HG03280 (cell line): Measurements from ENCODE around the gene TRMT1.
A peak's percentile ranks its signal among the peaks of the same experiment; 100 is the strongest.
"Not testable (repeated sequence)": the region's sequence is repeated elsewhere in the genome, so short reads cannot be mapped to it uniquely, and the experiment has no call there.

Experiments used
- ATAC-seq: cut with Tn5 transposase; IDR thresholded peaks from one replicate; pipeline ENCODE4 v1.9.1; 2021; ENCODE audit warnings: mild to moderate bottlenecking, moderate library complexity; ENCODE audit not compliant: unreplicated experiment

Gene TRMT1

DNA sequence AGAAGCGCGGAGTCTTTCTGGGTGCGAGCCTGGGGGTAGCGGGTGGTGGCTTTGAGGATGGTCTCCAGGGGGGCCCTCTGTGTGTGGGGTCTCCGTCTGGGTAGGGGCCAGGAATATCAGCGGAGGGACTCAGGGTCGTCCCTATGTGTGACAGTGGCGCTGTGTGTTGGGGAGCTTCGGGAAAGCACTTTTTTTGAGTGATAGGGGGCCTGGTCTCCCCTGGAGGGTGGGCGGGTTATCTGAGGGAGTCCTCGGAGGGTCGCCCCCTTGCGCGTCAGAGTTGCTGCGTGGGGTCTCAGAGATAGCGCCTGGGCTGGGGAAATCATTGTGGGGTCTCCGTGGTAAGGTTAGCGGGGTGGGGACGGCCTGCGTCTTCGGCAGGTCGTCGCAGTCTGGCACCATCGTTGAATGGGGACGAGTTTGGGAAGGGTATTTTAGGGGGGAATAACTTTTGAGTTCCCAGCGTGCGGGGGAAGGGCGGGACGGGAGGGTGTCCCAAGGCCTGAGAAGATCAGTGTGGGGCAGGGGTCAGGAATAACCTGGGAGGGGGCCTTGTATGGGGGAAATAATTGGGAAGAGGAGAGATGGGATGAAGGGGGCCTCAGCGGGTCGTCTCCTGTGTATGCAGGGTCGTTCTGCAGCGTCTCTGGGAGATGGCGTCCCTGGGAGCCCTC is 34.5 kb upstream of the TRMT1 start:
- ATAC-seq = no peak

DNA sequence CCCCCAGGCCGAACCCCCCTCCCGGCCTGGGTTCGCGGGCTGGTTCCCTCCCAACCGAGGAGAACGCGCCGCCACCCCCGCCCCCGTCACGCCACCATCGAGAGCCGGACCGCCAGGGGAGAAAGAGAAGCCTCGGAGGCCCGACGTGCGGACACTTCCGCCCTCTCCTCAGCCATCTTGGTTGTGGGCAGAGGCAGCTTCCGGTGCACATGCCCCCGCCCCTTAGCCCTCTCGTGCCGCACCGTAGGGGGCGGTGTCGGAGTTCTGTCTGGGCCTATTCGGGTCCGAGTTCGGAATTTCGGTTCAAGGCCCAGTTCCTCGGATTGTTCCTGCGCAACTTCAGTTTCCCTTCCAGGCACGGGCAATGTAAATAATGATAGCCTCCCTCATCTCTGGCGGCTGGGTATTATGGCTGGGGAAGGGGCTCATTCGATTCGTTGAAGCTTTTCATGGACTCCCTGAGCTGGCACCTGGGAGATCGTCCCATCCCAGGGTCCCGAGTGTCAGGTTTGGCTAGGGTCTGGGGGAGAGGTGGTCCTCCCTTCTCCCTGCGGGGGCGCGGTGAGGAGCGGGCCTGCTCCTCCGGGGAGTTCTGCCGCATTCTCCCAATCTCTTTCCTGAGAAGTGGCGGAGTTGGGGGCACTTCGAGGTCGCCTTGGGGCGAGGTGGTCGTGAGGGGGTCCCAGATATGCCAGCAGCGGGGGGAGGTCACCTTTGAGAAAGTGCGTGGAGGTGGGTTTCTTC is 33.8 kb upstream of the TRMT1 start, which contains the start of the genes IER2 and STX10:
Gene IER2, plus strand, starts transcription at position 225 of the 744 bp plus-strand sequence. CDS start 2,776 bp downstream, outside the sequence.
Gene STX10, minus strand, starts transcription at position 189 of the 744 bp plus-strand sequence. CDS start 202 bp downstream, outside the sequence.
- peak; percentile 49 for ATAC-seq

DNA sequence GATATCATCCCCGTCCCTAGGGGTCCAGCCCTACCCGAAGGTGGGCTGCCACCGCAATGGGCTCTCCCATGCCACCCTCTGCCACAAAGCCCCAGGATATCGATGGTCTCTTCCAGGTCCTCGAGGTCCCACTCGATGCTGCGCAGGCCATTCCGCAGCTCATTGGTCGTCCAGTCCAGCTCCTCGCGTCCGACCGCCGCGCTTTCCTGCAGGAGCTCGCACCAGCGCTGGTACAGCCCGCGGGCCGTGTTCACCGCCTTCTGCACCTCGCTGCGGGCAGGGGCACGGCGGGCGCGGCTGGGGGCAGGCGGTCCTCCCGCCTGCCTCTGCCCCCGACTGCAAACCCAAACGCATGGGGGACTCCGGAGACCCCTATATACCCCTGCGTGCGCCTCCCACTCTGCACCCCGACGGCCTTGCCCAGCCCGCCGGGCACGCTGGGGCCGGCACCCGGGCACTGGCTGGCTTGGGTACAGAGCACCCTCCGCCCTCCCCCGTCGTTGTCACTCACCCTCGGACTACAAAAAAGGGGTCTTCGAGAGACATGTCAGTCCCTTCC is 33.2 kb upstream of the TRMT1 start:
- ATAC-seq = no peak

DNA sequence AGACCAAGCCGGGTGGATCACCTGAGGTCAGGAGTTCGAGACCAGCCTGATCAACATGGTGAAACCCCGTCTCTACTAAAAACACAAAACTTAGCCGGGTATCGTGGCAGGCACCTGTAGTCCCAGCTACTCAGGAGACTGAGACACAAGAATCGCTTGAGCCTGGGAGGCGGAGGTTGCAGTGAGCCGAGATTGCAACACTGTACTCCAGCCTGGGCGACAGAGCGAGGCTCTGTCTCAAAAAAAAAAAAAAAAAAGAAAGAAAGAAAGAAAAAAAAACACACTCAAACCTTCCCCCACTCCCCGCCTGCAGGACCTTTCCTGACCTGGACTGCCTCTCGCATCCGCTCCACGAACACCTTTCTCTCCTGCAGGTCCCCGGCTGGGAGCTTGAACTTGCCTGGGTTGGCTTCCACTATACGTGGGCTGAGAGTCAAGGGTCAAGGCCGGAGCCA is 32.7 kb upstream of the TRMT1 start:
- ATAC-seq = not testable (repeated sequence)

DNA sequence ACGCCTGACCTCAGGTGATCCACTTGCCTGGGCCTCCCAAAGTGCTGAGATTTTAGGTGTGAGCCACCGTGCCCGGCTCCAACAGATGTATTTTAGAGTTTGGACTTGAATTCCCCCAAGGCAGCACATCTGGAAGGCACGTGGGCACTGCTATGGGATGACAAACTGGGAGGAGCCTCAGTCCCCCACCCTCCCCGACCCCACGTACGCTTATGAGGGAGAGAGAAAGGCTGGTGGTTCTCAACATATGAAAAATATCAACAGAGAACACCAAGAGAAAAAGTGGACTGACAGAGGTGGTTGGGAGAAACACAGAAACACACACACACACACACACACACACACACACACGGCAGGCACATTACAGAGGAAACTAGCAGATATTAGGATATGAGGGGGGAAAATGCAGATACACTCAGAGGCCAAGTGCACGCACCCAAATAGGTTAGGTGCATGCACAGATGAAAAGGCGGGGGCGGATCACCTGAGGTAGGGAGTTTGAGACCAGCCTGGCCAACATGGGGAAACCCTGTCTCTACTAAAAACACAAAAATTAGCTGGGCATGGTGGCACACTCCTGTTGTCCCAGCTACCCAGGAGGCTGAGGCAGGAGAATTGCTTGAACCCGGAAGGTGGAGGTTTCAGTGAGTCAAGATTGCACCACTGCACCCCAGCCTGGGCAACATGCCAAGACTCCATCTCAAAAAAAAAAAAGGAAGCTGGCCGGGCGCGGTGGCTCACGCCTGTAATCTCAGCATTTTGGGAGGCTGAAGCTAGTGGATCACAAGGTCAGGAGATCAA is 30.4 kb upstream of the TRMT1 start:
- no peak for ATAC-seq

DNA sequence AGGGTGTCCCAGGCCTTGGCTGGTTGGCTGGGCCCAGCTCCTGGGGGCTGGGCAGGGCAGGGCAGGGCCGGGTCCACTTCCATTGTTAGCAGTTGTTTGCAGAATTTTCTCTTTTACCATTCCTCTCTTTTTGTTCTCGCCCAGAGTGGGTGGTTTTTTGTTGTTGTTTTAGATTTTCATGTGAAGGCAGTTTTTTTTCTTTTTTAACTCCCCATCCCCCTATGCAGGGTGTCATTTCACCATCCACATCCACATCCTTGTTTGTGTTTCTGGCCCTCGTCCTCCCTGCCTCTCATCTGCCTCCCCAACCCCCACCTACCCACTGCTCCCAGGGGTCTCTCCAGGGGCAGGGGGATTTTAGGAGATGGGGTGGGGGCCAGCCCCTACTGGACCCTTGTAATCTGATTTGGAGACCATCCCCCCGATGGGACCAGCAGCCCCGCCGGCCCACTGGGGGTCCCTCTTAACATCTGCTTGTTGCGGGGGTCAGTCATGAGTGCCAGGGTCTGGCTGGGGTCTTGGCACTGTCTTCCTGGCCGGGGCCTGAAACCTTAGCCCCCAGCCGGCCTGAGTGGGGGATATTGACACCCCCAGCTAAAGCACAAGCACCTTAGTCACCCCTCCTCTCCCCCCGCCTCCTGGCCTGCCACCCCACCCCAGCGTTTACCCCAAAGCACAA is 23.2 kb upstream of the TRMT1 start:
- ATAC-seq = no peak

DNA sequence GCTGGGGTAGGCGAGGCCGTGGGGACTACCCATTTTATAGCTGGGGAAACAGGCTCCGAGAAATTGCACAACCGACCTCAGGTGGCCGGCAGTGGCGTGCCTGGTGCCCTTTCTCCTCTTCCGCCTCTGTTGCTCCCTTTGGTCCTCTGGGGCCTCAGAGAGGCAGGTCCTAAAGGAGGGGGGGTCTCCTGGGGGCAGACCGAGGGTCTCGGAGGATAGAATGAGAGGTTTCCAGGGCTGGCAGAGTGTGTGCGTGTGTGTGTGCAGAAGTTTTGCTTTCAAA is 22.3 kb upstream of the TRMT1 start:
- ATAC-seq = no peak

DNA sequence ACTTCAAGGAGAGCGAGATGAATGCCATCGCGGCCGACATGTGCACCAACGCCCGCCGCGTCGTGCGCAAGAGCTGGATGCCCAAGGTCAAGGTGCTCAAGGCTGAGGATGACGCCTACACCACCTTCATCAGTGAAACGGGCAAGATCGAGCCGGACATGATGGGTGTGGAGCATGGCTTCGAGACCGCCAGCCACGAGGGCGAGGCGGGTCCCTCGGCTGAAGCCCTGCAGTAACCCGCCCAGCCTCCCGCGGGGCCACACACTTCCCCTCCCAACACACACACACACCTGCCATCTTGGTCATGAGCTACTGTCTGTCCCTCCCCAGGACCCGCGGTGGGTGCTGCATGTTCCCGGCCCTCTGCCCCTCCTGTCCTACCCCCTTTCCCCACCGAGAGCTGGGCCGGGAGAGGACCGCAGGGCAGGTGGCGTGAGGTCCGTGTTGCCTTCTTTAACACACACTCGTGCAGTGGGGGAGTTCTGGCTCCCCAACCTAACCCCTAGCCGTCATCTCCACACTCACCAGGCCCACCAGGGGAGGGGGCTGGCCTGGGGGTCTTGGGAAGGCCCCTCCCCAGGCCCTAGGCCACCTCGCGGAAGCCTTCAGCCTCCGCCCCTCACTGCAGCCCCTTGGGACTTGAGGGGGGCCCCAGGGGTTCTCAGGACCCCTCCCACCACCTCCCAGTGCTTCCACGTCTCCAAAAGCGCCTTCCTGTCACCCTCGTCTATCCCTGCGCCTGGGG is 21.8 kb upstream of the TRMT1 start:
- ATAC-seq = no peak

DNA sequence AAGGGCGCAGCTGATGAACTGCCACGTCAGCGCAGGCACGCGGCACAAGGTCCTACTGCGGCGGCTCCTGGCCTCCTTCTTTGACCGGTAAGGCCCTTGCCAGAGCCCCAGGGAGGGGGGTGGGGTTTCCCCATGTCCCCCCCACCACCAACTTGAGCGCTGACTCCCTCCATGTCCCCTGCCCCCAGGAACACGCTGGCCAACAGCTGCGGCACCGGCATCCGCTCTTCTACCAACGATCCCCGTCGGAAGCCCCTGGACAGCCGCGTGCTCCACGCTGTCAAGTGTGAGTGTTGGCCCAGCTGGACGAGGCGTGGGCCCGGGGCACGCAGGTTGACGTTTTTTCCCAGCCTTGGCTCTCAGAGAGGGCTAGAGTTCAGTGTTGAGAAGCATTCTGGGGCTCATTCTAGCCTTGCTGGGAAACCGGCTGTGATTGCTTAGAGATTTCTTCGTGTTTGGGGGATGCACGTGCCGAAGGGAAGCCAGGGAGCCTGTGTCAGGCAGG is 20.8 kb upstream of the TRMT1 start:
- ATAC-seq = no peak

DNA sequence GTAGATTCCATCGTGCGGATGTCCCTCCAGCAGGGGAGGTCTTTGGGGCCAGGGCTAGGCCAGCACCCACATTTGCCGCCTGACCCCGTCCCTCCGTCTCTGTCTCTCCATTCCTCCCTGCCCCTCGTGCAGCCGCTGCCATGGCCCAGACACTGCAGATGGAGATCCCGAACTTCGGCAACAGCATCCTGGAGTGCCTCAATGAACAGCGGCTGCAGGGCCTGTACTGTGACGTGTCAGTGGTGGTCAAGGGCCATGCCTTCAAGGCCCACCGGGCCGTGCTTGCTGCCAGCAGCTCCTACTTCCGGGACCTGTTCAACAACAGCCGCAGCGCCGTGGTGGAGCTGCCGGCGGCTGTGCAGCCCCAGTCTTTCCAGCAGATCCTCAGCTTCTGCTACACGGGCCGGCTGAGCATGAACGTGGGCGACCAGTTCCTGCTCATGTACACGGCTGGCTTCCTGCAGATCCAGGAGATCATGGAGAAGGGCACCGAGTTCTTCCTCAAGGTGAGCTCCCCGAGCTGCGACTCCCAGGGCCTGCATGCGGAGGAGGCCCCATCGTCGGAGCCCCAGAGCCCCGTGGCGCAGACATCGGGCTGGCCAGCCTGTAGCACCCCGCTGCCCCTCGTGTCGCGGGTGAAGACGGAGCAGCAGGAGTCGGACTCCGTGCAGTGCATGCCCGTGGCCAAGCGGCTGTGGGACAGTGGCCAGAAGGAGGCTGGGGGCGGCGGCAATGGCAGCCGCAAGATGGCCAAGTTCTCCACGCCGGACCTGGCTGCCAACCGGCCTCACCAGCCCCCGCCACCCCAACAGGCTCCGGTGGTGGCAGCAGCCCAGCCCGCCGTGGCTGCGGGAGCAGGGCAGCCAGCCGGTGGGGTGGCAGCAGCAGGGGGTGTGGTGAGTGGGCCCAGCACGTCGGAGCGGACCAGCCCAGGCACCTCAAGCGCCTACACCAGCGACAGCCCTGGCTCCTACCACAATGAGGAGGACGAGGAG is 18.8 kb upstream of the TRMT1 start:
- no peak for ATAC-seq

DNA sequence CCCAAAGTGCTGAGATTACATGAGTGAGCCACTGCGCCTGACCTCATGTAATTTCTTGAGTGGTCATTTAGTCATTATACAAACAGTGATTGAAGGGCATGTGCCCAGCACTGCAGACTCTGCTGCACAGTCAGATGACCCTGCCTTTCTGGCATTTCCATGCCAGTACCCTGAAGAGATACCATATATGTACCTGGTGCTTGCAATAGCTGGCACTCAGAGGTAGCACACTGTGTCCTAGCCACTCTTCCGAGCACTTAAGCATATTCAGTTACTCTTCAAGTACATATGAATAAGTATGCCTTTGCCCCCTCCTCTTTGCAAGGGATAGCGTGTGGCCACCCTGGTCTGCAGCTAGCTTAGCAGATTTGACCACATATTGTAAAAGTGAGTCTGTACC is 18.1 kb upstream of the TRMT1 start:
- ATAC-seq = no peak

DNA sequence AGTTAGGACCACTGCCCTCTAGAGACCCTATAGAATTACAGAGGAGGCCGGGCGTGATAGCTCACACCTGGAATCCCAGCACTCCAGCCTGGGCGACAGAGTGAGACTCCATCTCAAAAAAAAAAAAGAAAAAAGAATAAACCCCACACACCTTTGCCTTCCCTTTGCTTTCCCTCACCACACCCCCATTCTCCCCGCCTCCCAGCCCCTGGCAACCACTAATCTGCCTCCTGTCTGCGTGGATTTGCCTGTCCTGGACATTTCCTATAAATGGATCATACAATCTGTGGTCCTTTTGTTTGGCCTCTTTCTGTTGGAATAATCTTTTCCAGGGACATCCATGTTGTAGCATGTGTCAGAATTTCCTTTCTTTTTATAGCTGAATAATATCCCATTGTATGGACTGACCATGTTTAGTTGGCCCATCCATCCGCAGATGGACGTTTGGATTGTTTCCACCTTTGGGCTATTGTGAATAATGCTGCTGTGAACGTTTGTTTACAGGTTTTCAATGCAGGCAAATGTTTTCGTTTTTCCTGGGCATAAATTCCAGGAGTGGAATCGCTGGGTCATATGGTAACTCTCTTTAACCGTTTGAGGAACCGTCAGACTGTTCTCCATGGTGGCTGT is 16.8 kb upstream of the TRMT1 start:
- no peak for ATAC-seq

DNA sequence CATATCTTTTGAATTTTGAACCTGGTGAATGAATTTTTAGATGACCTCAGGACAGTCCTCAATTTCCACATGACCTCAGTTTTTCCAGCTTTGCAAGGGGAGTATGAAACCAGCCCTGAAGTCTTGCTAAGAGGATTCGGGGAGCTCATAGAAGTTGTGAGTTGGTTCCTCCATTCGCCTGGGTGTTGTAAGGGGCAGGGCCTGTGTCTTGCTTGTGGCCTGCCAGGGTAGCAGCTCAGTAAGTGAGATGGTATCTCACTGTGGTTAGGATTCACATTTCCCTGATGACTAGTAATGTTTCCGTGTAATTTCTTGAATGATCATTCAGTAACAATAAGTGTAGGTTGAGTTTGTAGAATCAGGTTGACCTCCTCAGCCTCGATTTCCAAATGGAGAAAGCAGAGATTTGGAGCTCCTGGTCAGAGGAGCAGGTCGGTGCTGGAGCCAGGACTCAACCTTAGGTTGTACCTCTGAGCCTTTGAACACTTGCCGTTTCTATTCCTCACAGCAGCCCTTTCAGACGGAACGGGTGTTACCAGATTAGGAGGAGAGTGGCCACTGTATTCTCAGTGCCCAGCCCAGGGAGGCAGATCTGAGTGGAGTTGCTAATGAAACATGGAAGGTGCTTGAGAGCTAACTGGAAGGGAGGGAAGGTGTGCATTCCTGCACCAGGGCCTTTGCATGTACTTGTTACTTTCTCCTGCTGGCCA is 16.1 kb upstream of the TRMT1 start:
- ATAC-seq = no peak

DNA sequence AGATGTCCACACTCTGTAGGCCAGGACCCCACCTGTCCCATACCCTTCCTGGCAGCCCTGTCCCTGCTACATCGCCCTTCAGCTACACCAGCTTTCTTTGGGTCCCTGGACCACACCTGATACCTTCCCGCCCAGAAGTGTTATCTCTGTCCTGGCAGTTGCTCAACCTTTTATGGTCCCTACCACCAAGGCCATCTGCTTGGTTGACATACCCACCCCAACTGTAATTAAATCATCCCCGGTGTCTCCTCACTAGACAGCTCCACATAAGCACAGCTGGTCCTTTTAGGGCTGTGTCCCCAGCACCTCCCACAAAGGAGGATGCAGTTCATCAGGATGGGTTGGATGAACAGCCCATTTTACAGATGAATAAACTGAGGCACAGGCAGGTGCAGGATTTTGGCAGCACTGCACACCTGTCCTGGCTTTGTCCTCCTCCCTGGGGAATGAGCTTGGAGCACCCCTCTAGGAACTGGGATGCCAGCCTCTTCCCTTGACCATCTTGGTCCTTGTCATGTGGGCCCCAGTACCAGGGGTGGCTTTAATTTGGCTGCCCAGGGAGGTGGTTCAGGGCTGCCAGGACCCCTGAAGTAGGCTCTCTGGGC is 14.4 kb upstream of the TRMT1 start:
- no peak for ATAC-seq

DNA sequence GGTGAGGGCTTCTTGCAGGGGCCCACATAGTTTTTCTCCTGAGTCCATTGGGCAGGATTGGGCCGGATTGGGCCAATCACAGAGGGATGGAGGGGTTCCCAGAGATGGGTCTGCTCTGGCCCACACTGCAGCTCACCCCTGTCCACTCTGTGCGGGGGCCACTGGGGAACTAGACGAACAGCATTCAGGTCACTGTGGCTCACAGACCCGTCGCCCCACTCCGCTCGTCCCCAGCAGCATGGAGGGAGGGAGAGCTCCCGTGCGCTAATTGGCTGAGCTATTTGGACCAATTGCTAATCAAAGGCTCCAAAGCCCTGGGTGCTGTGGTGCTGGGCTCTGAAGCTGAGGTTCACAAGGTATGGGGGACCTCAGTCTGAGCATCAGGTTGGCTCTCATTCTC is 12.8 kb upstream of the TRMT1 start:
- ATAC-seq = no peak

DNA sequence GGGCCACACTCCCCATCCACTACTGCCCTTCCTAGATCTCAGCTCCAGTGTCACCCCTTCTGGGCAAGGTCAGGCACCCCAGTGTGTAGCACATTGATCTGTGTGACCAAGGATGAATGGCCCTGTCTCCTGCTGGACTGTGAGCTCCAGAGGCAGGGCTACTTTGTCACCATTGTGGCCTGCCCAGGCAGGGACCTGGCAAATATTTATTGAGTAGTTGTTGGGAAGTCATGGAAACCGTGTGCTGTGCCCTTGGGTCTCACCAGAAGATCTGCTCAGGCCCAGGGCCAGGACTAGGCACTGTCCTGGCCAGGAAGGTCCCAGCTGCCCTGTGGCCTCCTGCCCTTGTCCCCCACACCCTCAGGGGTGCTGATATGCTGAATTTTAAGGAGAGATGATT is 12.0 kb upstream of the TRMT1 start:
- ATAC-seq = no peak
